IPS DF 4.7 (cell line): ENCODE results near the gene CNGA1.
"Not testable (repeated sequence)": the region's sequence is repeated elsewhere in the genome, so short reads cannot be mapped to it uniquely, and the experiment has no call there.

Experiments
- DNase-seq: peaks from one replicate; pipeline ENCODE4 v3.0.0-alpha.2; 2013; ENCODE audit warnings: low spot score; ENCODE audit errors: extremely low read depth

Gene CNGA1

DNA sequence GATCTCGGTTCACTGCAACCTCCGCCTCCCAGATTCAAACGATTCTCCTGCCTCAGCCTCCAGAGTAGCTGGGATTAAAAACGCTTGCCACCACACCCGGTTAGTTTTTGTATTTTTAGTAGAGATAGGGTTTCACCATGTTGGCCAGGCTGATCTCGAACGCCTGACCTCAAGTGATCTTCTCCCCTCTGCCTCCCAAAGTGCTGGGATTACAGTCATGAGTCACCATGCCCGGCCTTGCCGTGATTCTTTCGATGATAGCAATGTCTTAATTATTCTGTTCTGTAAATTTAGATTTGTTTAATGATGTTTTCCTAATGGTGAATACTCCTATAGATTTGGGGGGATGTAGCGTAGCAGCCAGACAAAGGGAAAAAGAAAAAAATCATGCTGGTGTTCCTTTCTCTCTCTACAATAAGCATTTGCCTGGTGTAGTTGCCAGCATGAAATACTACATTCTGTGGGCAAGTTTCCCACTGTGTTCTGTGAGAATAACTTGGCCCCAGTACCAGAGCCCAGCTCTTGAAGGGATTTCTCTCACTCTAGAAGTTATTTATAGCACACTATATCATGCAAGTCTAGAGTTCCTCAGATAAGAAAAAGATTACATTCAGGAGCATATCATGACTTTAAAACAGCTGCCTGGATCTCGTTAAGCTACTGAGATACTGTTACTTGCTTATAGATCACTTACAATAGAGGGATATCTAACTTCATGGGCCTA is 15.5 kb upstream of the CNGA1 start:
- no peak for DNase-seq

- DNase-seq, result no peak
Measured at GRCh38 chr4:48030470-48030869, 14.0 kb upstream of the CNGA1 start.

GRCh38 chr4:48028696-48029095 is 12.2 kb upstream of the CNGA1 start:
- DNase-seq, result no peak

DNA sequence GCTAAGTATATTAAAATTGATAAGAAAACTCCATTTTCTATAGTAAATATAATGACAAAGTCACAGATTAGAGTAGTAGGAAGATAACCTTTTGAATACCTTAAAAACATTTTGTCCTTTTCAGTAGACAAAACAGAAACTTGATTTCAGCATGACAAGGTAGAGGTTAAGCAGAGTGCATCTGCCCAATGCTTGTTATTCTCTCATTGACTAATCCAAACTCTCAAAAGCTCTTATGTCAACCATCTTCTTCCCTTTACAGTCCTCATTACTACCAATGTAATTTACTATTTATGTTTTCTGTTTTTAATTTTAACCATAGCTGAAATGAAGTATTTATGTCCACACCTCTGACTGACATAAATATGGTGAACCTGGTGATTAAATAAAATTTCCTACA is 11.2 kb upstream of the CNGA1 start:
- no peak for DNase-seq

DNA sequence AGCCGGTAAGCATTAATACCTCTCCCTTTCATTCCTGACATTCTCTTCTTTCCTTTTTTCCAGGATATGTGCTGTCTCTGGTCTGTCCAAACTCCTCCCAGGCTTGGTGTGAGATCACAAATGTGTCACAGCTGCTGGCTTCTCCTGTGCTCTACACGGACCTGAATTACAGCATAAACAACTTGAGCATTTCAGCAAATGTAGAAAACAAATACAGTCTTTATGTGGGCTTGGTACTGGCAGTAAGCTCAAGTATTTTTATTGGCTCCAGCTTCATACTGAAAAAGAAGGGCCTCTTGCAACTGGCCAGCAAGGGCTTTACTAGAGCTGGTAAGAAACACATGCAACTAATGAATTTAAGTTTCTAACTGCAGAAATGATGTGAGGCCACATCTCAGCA is 8.5 kb upstream of the CNGA1 start:
- DNase-seq, result no peak

DNA sequence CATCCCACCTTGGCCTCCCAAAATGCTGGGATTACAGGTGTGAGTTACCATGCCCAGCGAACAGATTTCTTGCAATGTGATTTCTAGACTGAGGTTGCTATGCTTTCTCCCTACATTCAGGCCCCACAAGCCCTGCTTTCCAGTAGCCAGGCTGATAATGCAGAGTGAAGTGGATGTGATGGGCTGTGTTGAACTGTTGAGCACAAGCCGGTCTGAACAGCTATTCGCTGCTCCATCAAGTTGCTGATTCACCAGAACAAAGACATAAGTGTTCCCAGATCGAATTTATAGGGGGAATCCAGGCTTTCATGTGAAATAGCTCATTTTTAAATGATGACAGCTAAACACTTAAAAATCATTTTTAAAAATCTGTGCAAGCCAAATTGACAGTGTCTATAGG is 8.0 kb upstream of the CNGA1 start:
- no peak for DNase-seq

DNA sequence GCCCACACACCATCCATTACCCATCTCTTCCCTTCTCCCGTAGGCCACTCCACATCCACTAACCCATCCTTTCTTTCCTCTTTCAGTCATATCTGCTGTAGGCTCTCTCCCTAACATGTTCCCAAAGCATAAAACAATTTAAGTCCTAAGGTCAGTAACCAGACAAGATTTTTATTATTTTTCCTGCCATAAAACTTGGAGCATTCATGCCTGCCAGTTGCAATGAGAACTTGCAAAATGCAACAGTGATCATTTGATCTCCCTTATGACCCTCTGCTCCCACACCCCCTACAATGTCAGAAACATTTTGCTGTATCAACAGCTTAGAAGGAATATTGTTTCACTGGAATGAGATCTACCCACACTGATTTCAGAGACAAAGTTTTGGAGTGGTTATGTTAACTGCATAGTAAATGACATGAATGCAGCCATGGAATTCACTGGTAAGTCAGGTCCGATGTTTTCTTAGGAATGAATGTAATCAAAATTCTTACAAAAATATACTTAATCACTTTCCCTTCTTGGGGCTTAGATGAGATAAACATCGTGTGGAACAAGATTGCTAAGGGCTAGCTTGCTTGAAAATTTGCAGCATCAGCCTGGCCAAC is 5.8 kb upstream of the CNGA1 start:
- DNase-seq, result no peak

- no peak for DNase-seq
Measured at GRCh38 chr4:48021100-48021499, 4.6 kb upstream of the CNGA1 start.

DNA sequence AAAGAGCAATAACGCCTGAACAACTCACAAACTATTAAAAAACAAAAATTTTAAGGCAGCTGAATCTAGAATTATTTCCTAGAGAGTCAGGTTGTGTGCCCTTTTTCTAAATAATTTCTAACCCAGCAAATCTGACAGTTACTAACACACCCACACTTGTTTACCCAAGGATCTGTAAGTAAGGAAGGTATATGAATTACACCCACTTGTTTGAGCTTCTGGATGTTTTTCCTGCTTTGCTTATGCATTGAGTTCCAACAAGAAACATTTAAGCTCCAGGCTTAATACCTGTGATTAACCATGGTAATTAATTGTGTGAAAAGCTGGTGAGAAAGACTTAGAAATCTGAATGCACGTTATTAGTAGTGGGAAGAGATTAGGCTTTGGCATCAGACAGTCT is 1.6 kb upstream of the CNGA1 start:
- no peak for DNase-seq

- no peak for DNase-seq
Measured at GRCh38 chr4:48017108-48017571, 659 bp upstream of the CNGA1 start.

- no peak for DNase-seq
Measured at GRCh38 chr4:48015678-48016077, 803 bp downstream of the CNGA1 start.

- no peak for DNase-seq
Measured at GRCh38 chr4:48015216-48015615, 1.3 kb downstream of the CNGA1 start.

- no peak for DNase-seq
Measured at GRCh38 chr4:48012824-48013223, 3.7 kb downstream of the CNGA1 start.

DNA sequence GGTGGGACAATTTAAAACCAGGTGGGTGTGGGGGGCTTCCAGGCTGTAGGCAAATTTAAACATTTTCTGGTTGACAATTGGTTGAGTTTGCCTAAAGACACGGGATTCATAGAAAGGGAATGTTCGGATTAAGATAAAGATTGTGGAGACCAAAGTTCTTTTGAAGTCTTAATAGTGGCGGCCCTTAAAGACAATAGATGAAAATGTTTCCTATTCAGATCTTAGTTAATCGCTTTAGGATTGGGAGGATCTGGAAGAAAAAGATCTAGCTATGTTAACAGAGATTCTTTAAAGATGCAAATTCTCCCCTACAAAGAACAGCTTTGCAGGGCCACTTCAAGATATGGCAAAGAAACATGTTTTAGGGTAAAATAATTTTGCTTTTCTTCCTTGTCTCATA is 4.8 kb downstream of the CNGA1 start:
- DNase-seq, result no peak

DNA sequence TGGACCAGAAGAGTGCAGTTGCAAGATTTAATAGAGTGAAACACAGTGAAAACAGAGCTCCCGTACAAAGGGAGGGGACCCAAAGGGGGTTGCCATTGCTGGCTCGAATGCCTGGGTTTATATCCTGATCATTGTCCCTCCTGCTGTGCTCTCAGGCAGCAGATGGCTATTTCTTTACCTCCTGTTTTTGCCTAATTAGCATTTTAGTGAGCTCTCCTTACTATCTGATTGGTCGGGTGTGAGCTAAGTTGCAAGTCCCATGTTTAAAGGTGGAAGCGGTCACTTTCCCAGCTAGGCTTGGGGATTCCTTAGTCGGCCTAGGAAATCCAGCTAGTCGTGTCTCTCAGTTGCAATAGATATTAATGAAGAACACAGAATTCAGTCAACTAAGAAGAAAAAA is 5.6 kb downstream of the CNGA1 start:
- DNase-seq, result not testable (repeated sequence)

DNA sequence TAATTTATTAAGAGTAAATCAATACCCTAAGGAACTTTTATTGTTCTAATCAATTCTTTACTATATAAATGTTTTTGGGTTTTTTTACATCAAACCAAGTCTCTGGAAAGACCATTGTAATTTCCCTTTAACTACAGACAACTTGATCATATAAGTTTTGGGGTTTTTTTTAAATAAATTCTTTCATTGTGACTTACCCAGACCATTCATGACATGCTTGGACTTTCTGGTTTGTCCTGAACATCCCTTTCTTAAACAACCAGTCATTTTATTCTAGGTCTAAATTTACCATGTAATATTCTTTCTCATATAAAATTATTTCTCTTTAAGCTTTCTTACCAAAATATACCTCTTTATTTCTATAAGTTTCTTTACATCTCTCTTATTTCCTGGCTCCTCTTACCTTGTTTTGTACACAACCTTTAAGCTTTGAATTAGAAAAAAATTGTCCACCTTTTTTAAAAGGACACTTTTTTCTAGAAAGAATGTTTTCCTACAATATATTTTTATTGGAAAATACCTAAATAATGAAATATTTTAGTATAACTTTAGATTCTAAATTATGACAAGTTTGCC is 8.4 kb downstream of the CNGA1 start:
- DNase-seq, result no peak

- DNase-seq, result no peak
Measured at GRCh38 chr4:48005781-48006180, 10.7 kb downstream of the CNGA1 start.

- not testable (repeated sequence) for DNase-seq
Measured at GRCh38 chr4:48003568-48003967, 12.9 kb downstream of the CNGA1 start.

DNA sequence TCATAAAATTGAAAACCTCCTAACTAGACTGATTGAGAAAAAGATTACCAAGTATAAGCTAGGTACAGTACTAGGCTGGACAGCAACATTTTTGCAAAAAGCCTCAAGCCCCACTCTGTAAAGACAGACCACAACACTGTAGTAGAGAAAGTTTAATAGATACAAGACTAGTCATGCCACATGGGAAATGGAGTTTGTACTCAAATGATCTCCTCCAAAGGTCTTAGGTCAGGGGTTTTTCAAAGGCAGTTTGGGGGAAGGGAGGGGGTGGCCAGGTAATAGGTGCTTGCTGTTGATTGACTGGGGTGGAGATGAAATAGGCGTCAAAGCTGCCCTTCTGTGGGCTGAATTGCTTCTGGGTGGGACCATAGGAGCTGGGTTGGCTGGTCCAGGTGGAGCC is 14.2 kb downstream of the CNGA1 start:
- DNase-seq, result no peak

- DNase-seq, result no peak
Measured at GRCh38 chr4:47996021-47996420, 20.5 kb downstream of the CNGA1 start.

DNA sequence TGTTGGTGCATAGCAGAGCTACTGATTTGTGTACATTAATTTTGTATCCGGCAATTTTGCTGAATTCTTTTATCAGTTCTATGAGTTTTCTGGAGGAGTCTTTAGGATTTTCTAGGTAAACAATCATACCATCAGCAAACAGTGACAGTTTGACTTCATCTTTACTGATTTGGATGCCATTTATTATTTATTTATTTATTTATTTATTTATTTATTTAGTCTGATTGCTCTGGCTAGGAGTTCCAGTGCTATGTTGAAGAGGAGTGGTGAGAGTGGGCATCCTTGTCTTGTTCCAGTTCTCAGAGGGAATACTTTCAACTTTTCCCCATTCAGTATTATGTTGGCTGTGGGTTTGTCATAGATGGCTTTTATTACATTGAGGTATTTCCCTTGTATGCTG is 24.0 kb downstream of the CNGA1 start:
- not testable (repeated sequence) for DNase-seq

- DNase-seq, result no peak
Measured at GRCh38 chr4:47990145-47990544, 26.3 kb downstream of the CNGA1 start.

DNA sequence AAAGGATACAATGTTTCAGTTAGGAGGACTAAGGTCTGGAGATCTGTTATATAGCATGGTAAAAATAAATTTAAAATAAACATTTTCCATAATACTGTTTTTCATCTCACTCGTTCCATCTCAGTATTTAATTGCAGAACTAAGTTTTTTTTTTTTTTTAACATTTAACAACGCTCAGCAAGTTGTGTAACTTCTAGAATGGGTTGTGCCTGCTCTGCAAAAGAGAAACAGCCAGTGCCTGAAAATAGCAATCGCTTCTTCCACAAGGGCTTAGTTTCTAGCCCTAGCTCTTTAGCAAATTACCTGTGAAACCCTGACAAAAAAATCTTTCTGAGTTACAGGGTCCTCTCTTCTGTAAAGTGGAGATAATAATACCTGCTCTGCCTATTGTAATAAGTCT is 41.9 kb downstream of the CNGA1 start:
- no peak for DNase-seq
